ENCODE measurements around the gene EN2.

GRCh38 chr7:155488483-155489127 is 30.7 kb downstream of the EN2 start:
- no peak for TF ChIP-seq EZH2 (IDR thresholded peaks at IDR 0.05; ENCODE audit: borderline replicate concordance, low read depth, low read length, poor library complexity, severe bottlenecking)
- TF ChIP-seq CTCF (conservative IDR thresholded peaks at IDR 0.05; ENCODE audit: low read depth, low read length) = no peak
